Activated CD8-positive, alpha-beta T cell treated with anti-CD3 and anti-CD28 coated beads, Interleukin-2, amount 10 ng/mL, durations not matched to agents 7 days and 5 days (primary cell): ENCODE measurements around the gene KLB. TPM values are rescaled to one million over a fixed set of nuclear protein-coding genes. Genes with fewer than 3 reads are reported as not detected.

ENCODE experiments used
- ATAC-seq: fragments of 150-1000 bp; cut with Tn5 transposase; one replicate; pipeline ENCODE4 v1.10.0; 2021; ENCODE audit warnings: moderate library complexity
- CTCF ChIA-PET: fragments of 350-600 bp; sonication (Branson Sonifier 250); formaldehyde crosslinking; loops from one replicate; lab custom pipeline; 2021; ENCODE audit warnings: antibody characterized with exemption; lab: Charles Lee
- POLR2A ChIA-PET: fragments of 350-600 bp; sonication (Branson Sonifier 250); formaldehyde crosslinking; loops from one replicate; lab custom pipeline; 2021; ENCODE audit warnings: antibody characterized with exemption; lab: Charles Lee
- DNase-seq: peaks from one replicate; pipeline ENCODE4 v3.0.0-alpha.2; 2020
- H3K27ac Mint-ChIP-seq: one replicate; pipeline ENCODE4 v1.8.0; 2021; ENCODE audit warnings: mild to moderate bottlenecking, mixed read lengths
- H3K27me3 Mint-ChIP-seq: one replicate; pipeline ENCODE4 v1.8.0; 2021; ENCODE audit warnings: low read depth, mixed read lengths
- H3K36me3 Mint-ChIP-seq: one replicate; pipeline ENCODE4 v1.8.0; 2021; ENCODE audit warnings: low read depth, mixed read lengths
- H3K4me1 Mint-ChIP-seq: one replicate; pipeline ENCODE4 v1.8.0; 2021; ENCODE audit warnings: low read depth, mixed read lengths
- H3K4me3 Mint-ChIP-seq: one replicate; pipeline ENCODE4 v1.8.0; 2021; ENCODE audit warnings: mild to moderate bottlenecking, mixed read lengths
- H3K9me3 Mint-ChIP-seq: one replicate; pipeline ENCODE4 v1.8.0; 2022; ENCODE audit warnings: mixed read lengths; ENCODE audit not compliant: insufficient read depth
- total RNA-seq, 2 experiments: library from RNA; stranded (reverse); gene quantifications; one replicate each; pipeline ENCODE4 v1.2.3, GENCODE V29; 2021

The KLB gene
- total RNA-seq, 2 experiments from 2014 or later, result not detected

DNA sequence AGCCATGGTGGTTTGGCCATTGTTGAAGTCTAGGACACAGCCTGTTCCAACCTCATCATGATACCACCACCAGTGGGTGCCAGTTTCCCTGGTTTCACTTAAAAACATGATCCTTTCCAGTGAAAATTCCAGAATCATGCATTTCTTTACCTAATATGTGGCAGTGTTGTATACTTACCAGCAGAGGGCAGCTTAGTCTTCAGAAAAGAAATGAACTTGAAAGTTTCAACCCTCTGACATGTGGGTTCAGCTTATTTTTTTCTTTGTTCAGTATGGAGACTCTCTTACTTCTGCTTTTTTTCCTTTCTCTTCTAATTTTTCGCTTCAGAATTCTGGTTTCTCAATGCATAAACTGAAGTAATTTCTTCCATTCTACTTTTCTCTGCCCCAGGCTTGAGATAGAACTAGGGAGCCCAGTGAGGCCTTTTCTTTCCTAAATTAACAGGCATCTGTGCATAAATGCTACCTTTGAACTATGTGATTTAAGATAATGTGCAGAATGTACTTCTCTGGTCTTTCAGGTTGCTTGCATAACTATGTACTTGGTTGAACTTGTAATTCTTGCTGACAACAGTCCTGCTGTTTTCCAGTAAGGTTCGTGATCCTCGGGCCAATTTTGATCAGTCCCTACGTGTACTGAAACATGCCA lies 62.8 kb downstream of the KLB start:
- H3K27me3 Mint-ChIP-seq, result no peaks in the 10 kb centered on the region
- H3K4me3 Mint-ChIP-seq, result no peak overlapping the region
- ATAC-seq, result peak; percentile 77
- peaks cover 25% of the 10 kb centered on the region for H3K36me3 Mint-ChIP-seq
- ChIA-PET CTCF (interaction anchor here (0.7 to 2.2 kb wide), 42 partner anchors 9 to 848 kb away, joined by 3 to 32 read pairs (median 4); partner anchors contain the start of genes LIAS, RPL9, SMIM14 and UBE2K), POLR2A (interaction anchor here (0.5 to 1.3 kb wide), 3 partner anchors 9 to 169 kb away, joined by 3 to 9 read pairs (median 5); partner anchors contain the start of genes LIAS, RPL9 and SMIM14)
- peaks cover 9% of the 10 kb centered on the region for H3K4me1 Mint-ChIP-seq
- H3K9me3 Mint-ChIP-seq, result no peaks in the 10 kb centered on the region
- H3K27ac Mint-ChIP-seq, result peak overlapping the region; percentile 48
- DNase-seq, result peak; percentile 30

DNA sequence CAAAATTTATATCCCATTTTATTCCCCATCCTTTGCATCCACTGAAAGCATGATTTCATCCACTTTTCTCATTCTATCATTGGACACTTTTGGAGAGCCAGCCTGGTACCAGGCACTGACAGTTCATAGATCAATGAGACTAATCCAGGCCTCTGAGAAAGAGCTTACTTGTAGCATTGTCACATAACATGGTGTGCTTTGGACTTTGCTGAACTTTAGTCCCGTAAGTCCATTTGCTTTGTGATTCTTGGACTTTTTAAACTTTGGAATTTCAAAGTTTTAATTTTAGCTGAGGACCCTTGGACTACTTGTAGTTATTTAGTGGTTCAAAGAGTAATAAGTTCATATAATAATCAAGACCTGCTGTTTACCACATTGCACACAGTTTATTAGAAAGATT lies 63.7 kb downstream of the KLB start:
- no peak for DNase-seq
- ATAC-seq, result no peak

DNA sequence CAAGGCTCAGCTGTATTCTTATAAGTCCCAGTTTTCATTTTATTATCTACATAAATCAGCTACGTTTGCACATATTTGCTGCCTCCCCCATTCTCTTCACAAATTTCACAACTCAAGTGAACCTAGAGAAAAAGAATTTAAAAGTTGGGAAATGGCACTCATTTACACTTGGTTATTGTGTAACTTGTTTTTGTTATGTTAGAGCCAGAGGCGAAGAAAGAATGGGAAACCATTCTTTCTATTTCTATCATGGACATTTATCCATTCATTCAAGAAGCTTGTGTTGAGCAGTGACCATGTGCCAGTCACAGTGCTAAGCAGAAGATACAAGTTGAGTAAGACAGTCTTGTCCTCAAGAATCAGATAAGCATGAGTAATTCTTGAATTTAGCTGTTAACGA lies 65.7 kb downstream of the KLB start:
- Mint-ChIP-seq H3K4me3 (no peak overlapping the region), H3K27ac (no peak overlapping the region), H3K27me3 (no peaks in the 10 kb centered on the region), H3K4me1 (peaks cover 4% of the 10 kb centered on the region), H3K9me3 (no peaks in the 10 kb centered on the region), H3K36me3 (peaks cover 22% of the 10 kb centered on the region)
- POLR2A ChIA-PET, result interaction anchor here (1.7 kb wide), 1 partner anchor 13 kb away, joined by 4 read pairs; no protein-coding TSS in a partner anchor
- CTCF ChIA-PET, result interaction anchor here (1.0 kb wide), 1 partner anchor 257 kb away, joined by 4 read pairs; no protein-coding TSS in a partner anchor
- no peak for ATAC-seq
- no peak for DNase-seq

More for the DNA sequence above, 63.7 kb downstream of the KLB start:
- H3K4me1 Mint-ChIP-seq, result peaks cover 4% of the 10 kb centered on the region
- ChIA-PET POLR2A (no interaction called here), CTCF (interaction anchor here (2.2 kb wide), 1 partner anchor 508 kb away, joined by 9 read pairs; no protein-coding TSS in a partner anchor)
- H3K4me3 Mint-ChIP-seq, result no peak overlapping the region
- H3K27ac Mint-ChIP-seq, result no peak overlapping the region
- H3K36me3 Mint-ChIP-seq, result peaks cover 19% of the 10 kb centered on the region
- no peaks in the 10 kb centered on the region for H3K9me3 Mint-ChIP-seq
- H3K27me3 Mint-ChIP-seq, result no peaks in the 10 kb centered on the region

DNA sequence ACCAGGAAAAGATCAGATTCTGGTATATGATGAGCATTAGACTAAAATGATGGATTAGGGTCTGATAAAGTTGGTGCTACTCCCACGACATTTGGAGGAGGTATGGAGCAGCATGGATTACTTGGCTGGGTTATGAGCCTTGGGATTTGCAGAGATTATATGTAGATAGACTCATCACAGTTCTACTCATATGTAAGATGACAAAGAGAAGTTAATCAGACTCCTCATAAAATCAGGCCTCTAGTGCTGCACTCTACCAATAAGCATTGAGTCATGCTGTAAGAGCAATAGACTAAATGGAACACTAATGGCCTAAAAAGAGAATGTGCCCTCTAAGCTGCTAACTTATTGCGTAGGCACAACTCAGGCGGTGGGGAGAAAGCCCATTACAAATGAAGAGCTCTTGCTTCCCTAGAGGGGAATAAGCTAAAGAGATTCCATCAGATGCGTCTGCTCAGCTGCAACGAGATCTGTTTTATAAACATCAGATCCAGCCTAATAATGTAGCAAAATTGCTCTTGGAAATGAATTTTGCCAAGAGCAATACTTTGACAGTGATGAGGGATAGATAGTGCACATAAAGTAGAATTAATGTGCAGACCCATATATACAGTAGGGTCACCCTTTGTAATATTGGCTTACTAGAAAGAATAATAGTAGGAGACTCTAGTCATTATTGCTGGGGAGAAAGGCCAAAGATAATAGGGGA lies 69.6 kb downstream of the KLB start:
- Mint-ChIP-seq H3K9me3 (no peaks in the 10 kb centered on the region), H3K36me3 (peaks cover 8% of the 10 kb centered on the region), H3K27me3 (no peaks in the 10 kb centered on the region), H3K4me1 (no peaks in the 10 kb centered on the region), H3K4me3 (no peak overlapping the region), H3K27ac (no peak overlapping the region)
- DNase-seq (no peak), ATAC-seq (no peak)
- CTCF ChIA-PET, result no interaction called here
- POLR2A ChIA-PET, result no interaction called here

DNA sequence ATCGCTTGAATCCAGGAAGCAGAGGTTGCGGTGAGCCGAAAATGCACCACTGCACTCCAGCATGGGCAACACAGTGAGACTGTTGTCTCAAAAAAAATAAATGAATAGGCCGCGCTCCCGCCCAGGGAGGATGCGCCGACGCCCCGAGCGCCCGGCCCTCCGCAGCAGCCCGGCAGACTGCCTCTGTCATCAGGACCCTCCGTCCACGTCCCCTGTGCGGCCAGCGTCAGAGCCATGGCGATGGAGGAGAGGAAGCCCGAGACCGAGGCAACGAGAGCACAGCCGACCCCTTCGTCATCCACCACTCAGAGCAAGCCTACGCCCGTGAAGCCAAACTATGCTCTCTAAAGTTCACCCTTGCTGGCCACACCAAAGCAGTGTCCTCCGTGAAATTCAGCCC lies 73.5 kb downstream of the KLB start:
- CTCF ChIA-PET, result interaction anchor here (2.6 kb wide), 1 partner anchor 11 kb away, joined by 13 read pairs; no protein-coding TSS in a partner anchor
- POLR2A ChIA-PET, result no interaction called here
- no peak for ATAC-seq
- no peak overlapping the region for H3K27ac Mint-ChIP-seq
- DNase-seq, result no peak
- H3K27me3 Mint-ChIP-seq, result no peaks in the 10 kb centered on the region
- no peaks in the 10 kb centered on the region for H3K4me1 Mint-ChIP-seq
- no peak overlapping the region for H3K4me3 Mint-ChIP-seq
- peaks cover 6% of the 10 kb centered on the region for H3K36me3 Mint-ChIP-seq
- no peaks in the 10 kb centered on the region for H3K9me3 Mint-ChIP-seq

DNA sequence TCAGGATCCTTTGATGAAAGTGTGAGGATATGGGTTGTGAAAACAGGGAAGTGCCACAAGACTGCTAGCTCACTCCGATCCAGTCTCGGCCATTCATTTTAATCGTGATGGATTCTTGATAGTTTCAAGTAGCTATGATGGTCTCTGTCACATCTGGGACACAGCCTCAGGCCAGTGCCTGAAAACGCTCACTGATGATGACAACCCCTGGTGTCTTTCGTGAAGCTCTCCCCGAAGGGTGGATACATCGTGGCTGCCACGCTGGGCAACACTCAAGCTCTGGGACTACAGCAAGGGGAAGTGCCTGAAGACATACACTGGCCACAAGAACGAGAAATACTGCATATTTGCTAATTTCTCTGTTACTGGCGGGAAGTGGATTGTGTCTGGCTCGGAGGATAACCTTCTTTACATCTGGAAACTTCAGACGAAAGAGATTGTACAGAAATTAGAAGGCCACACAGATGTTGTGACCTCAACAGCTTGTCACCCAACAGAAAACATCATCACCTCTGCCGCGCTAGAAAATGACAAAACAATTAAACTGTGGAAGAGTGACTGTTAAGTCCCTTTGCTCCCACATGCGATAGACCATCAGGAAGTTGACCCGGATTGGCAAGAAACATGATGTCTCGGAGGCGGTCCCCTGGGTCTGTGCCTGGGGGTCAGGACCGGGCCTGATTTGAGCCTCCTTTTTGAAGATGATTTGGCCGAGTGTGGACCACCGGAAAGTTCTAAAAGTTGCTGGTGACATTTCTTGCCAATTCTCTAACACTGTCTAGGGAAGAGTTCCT lies 74.4 kb downstream of the KLB start:
- peaks cover 5% of the 10 kb centered on the region for H3K36me3 Mint-ChIP-seq
- H3K4me3 Mint-ChIP-seq, result no peak overlapping the region
- no peaks in the 10 kb centered on the region for H3K4me1 Mint-ChIP-seq
- POLR2A ChIA-PET, result no interaction called here
- no peaks in the 10 kb centered on the region for H3K9me3 Mint-ChIP-seq
- ATAC-seq (no peak), DNase-seq (no peak)
- CTCF ChIA-PET, result interaction anchor here (2.6 kb wide), 1 partner anchor 12 kb away, joined by 13 read pairs; no protein-coding TSS in a partner anchor
- no peak overlapping the region for H3K27ac Mint-ChIP-seq
- H3K27me3 Mint-ChIP-seq, result no peaks in the 10 kb centered on the region

DNA sequence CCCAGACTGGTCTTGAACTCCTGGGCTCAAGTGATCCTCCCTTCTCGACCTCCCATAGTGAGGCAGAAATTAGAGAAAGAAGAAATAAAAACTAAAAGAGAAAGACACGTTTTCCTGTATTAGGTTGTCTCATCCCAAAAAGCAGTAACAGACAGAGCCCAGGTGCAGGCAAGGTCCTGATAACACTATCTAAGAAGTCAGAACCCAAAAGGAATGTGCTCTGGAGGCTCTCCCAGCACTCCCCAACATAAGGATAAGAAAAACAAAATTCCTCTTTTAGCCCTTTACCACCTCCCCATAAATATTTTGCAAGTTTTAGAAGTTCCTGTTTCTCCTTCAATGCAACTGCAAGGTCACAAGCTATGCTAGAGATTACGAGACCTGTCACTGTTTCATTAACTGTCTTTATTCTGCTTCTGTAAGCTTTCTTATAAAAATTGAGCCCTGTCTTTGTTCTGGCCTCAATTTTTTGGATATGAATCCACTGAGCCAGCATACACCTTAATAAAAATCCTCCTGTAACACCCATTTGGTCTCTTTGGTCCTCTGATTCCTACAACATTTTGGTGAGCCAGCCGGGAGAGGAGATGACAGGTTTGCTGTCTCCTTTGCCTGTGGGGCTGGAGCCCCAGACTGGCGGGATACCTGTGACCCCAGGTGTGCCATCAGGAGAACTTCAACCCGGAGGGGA lies 78.0 kb downstream of the KLB start:
- Mint-ChIP-seq H3K4me1 (no peaks in the 10 kb centered on the region), H3K9me3 (no peaks in the 10 kb centered on the region), H3K4me3 (no peak overlapping the region), H3K27me3 (no peaks in the 10 kb centered on the region), H3K27ac (no peak overlapping the region), H3K36me3 (no peaks in the 10 kb centered on the region)
- ChIA-PET CTCF (interaction anchor here (1.7 kb wide), 1 partner anchor 16 kb away, joined by 6 read pairs; no protein-coding TSS in a partner anchor), POLR2A (no interaction called here)
- DNase-seq (no peak), ATAC-seq (no peak)

DNA sequence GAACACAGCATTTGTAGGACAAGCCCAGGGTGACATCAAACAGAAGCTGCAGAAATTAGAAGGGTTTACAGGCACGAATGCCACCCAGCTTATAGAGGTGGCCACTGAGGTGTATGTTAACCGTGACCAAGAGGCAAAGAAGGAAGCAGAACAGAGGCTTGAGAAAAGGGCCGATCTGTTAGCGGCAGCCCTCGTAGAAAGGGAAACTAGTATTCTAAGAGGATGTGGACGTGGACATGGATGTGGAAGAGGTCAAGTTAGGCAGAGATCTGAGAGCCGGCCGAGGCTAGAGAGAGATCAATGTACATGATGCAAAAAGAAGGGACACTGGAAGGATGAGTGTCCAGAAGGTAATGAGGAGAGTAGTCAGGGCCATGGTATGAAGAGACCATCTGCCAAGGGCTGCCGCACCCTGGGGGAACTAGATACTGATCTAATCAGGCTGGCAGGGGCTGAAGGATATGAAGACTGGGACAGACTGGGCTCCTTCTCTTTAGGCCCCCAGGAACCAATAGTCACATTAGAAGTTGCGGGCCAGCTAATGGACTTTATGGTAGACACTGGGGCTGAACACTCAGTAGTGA lies 79.6 kb downstream of the KLB start:
- Mint-ChIP-seq H3K27ac (no peak overlapping the region), H3K36me3 (no peaks in the 10 kb centered on the region), H3K4me1 (no peaks in the 10 kb centered on the region), H3K27me3 (no peaks in the 10 kb centered on the region), H3K9me3 (no peaks in the 10 kb centered on the region), H3K4me3 (no peak overlapping the region)
- ChIA-PET CTCF (no interaction called here), POLR2A (no interaction called here)
- ATAC-seq (no peak), DNase-seq (no peak)

DNA sequence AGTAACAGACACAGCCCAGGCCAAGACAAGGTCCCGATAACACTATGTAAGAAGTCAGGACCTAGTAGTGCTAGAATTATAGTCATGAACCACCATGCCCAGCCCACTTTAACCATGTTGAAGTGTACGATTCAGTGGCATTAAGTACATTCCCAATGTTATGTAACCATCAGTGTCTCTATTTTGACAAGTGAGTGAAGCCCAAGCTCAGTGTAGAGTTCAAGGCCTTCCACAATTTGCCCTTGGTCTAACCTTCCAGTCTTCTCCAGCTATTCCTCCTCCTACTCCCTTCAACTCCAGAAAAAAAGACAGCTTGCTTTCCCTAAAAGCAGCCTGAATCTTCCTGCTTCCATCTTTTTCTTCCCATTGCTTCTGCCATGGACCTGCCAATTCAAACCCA lies 83.6 kb downstream of the KLB start:
- ChIA-PET CTCF (no interaction called here), POLR2A (interaction anchor here (0.6 kb wide), 1 partner anchor 11 kb away, joined by 3 read pairs; no protein-coding TSS in a partner anchor)
- ATAC-seq (no peak), DNase-seq (no peak)
- Mint-ChIP-seq H3K9me3 (no peaks in the 10 kb centered on the region), H3K4me3 (no peak overlapping the region), H3K4me1 (no peaks in the 10 kb centered on the region), H3K27me3 (no peaks in the 10 kb centered on the region), H3K36me3 (no peaks in the 10 kb centered on the region), H3K27ac (no peak overlapping the region)

DNA sequence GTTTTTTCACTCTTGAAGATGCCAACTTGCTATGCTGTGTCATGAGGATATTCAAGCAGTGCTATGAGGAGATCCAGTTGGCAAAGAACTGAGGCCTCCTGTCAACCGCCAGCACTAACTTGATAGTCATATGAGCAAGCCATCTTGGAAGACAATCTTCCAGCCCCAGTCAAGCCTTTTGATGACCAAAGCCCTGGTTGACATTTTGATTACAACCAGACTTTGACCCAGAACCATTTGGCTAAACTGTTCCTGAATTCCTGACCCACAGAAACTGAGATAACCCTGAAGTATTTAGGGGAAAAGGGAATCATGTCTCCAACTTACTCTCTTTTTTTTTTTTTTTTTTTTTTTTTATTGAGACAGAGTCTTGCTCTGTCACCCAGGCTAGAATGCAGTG lies 87.6 kb downstream of the KLB start:
- POLR2A ChIA-PET, result no interaction called here
- ATAC-seq (no peak), DNase-seq (no peak)
- Mint-ChIP-seq H3K4me3 (no peak overlapping the region), H3K9me3 (no peaks in the 10 kb centered on the region), H3K4me1 (no peaks in the 10 kb centered on the region), H3K36me3 (peaks cover 6% of the 10 kb centered on the region), H3K27me3 (no peaks in the 10 kb centered on the region), H3K27ac (no peak overlapping the region)
- CTCF ChIA-PET, result no interaction called here
